ENCODE results near the gene MYO1E.

The MYO1E gene

GRCh38 chr15:59326856-59327255 is 45.8 kb downstream of the MYO1E start:
- no peak for DNase-seq
- intact Hi-C loops (cut with DNase I) = no loop called here

GRCh38 chr15:59322056-59322759 is 50.5 kb downstream of the MYO1E start:
- intact Hi-C loops (cut with DNase I) = no loop called here
- no peak for DNase-seq

GRCh38 chr15:59321000-59321689 is 51.5 kb downstream of the MYO1E start:
- DNase-seq = no peak
- intact Hi-C loops (cut with DNase I) = no loop called here

- intact Hi-C loops (cut with DNase I) = no loop called here
- DNase-seq = no peak
Observed at GRCh38 chr15:59317211-59317610, 55.5 kb downstream of the MYO1E start.

GRCh38 chr15:59315914-59316451 is 56.7 kb downstream of the MYO1E start:
- intact Hi-C loops (cut with DNase I) = no loop called here
- no peak for DNase-seq

GRCh38 chr15:59313641-59314332 is 58.9 kb downstream of the MYO1E start:
- DNase-seq = peak in 6 of 10 donors; percentile 32 to 88 (median 47)
- intact Hi-C loops (cut with DNase I) = no loop called here

- DNase-seq = no peak
- intact Hi-C loops (cut with DNase I) = no loop called here
Observed at GRCh38 chr15:59312205-59312604, 60.5 kb downstream of the MYO1E start.

GRCh38 chr15:59311195-59311594 is 61.5 kb downstream of the MYO1E start:
- no peak for DNase-seq
- intact Hi-C loops (cut with DNase I) = no loop called here

GRCh38 chr15:59309405-59309804 is 63.3 kb downstream of the MYO1E start:
- intact Hi-C loops (cut with DNase I) = no loop called here
- DNase-seq = no peak

GRCh38 chr15:59307165-59307537 is 65.5 kb downstream of the MYO1E start:
- peak in 8 of 10 donors; percentile 22 to 91 (median 40) for DNase-seq
- intact Hi-C loops (cut with DNase I) = no loop called here

GRCh38 chr15:59306520-59307164 is 66.0 kb downstream of the MYO1E start:
- no peak for DNase-seq
- intact Hi-C loops (cut with DNase I) = no loop called here

GRCh38 chr15:59304807-59305206 is 67.9 kb downstream of the MYO1E start:
- intact Hi-C loops (cut with DNase I) = loop anchor here (5.0 kb wide), 1 partner anchor 67 kb away; the partner anchor contains the start of gene MYO1E
- no peak for DNase-seq

- DNase-seq = no peak
- intact Hi-C loops (cut with DNase I) = loop anchor here (5.0 kb wide), 1 partner anchor 68 kb away; the partner anchor contains the start of gene MYO1E
Observed at GRCh38 chr15:59304034-59304795, 68.5 kb downstream of the MYO1E start.

GRCh38 chr15:59303633-59304032 is 69.0 kb downstream of the MYO1E start:
- DNase-seq = no peak
- intact Hi-C loops (cut with DNase I) = loop anchor here (5.0 kb wide), 1 partner anchor 69 kb away; the partner anchor contains the start of gene MYO1E

- DNase-seq = no peak
- intact Hi-C loops (cut with DNase I) = loop anchor here (5.0 kb wide), 1 partner anchor 69 kb away; the partner anchor contains the start of gene MYO1E
Observed at GRCh38 chr15:59303136-59303535, 69.5 kb downstream of the MYO1E start.

GRCh38 chr15:59301527-59301926 is 71.1 kb downstream of the MYO1E start:
- intact Hi-C loops (cut with DNase I) = loop anchor here (5.0 kb wide), 1 partner anchor 71 kb away; the partner anchor contains the start of gene MYO1E

GRCh38 chr15:59300618-59301139 is 72.0 kb downstream of the MYO1E start:
- intact Hi-C loops (cut with DNase I) = loop anchor here (5.0 kb wide), 1 partner anchor 72 kb away; the partner anchor contains the start of gene MYO1E
- no peak for DNase-seq

More at GRCh38 chr15:59301527-59301926, 71.1 kb downstream of the MYO1E start:
- DNase-seq = no peak

- intact Hi-C loops (cut with DNase I) = loop anchor here (5.0 to 10.0 kb wide), 2 partner anchors 72 to 125 kb away; partner anchors contain the start of gene MYO1E
- DNase-seq = peak in 3 of 10 donors; percentile 14 to 43 (median 23)
Observed at GRCh38 chr15:59299929-59300617, 72.6 kb downstream of the MYO1E start.
